GM19438 (cell line): ENCODE data around the gene ZNF70.

Source experiments
- ATAC-seq: cut with Tn5 transposase; IDR thresholded peaks from one replicate; pipeline ENCODE4 v1.9.1; 2021; ENCODE audit warnings: low read depth; ENCODE audit not compliant: unreplicated experiment

Gene ZNF70

GRCh38 chr22:23720855-23721254, 30.1 kb downstream of the ZNF70 start:
- ATAC-seq: no peak

- no peak for ATAC-seq
Observed at GRCh38 chr22:23718371-23719165, 32.3 kb downstream of the ZNF70 start.

- ATAC-seq: peak; percentile 67
Observed at GRCh38 chr22:23716811-23717801, 33.8 kb downstream of the ZNF70 start.

GRCh38 chr22:23715806-23716375, 35.0 kb downstream of the ZNF70 start:
- no peak for ATAC-seq

GRCh38 chr22:23714596-23715578, 36.0 kb downstream of the ZNF70 start:
- no peak for ATAC-seq

- no peak for ATAC-seq
Observed at GRCh38 chr22:23713696-23714595, 37.0 kb downstream of the ZNF70 start.

- ATAC-seq: no peak
Observed at GRCh38 chr22:23712256-23712655, 38.7 kb downstream of the ZNF70 start.

GRCh38 chr22:23709107-23709506, 41.8 kb downstream of the ZNF70 start:
- no peak for ATAC-seq

- ATAC-seq: no peak
Observed at GRCh38 chr22:23708270-23708669, 42.6 kb downstream of the ZNF70 start.

GRCh38 chr22:23705358-23705757, 45.6 kb downstream of the ZNF70 start:
- ATAC-seq: no peak

GRCh38 chr22:23704829-23705228, 46.1 kb downstream of the ZNF70 start:
- no peak for ATAC-seq

- no peak for ATAC-seq
Observed at GRCh38 chr22:23704062-23704461, 46.9 kb downstream of the ZNF70 start.

- no peak for ATAC-seq
Observed at GRCh38 chr22:23700706-23701105, 50.2 kb downstream of the ZNF70 start.

- no peak for ATAC-seq
Observed at GRCh38 chr22:23698673-23699235, 52.2 kb downstream of the ZNF70 start.

GRCh38 chr22:23698094-23698493, 52.8 kb downstream of the ZNF70 start:
- ATAC-seq: no peak

GRCh38 chr22:23697031-23697970, 53.6 kb downstream of the ZNF70 start:
- ATAC-seq: no peak

GRCh38 chr22:23696326-23696851, 54.5 kb downstream of the ZNF70 start:
- peak; percentile 98 for ATAC-seq
